HG03025 (cell line): Measurements from ENCODE around the gene UROC1.

Experiments
- ATAC-seq: cut with Tn5 transposase; IDR thresholded peaks from one replicate; pipeline ENCODE4 v1.9.1; 2021; ENCODE audit warnings: mild to moderate bottlenecking, moderate library complexity; ENCODE audit not compliant: unreplicated experiment, low FRiP score

UROC1 gene

GRCh38 chr3:126499401-126499800 lies 18.2 kb downstream of the UROC1 start:
- no peak for ATAC-seq

DNA sequence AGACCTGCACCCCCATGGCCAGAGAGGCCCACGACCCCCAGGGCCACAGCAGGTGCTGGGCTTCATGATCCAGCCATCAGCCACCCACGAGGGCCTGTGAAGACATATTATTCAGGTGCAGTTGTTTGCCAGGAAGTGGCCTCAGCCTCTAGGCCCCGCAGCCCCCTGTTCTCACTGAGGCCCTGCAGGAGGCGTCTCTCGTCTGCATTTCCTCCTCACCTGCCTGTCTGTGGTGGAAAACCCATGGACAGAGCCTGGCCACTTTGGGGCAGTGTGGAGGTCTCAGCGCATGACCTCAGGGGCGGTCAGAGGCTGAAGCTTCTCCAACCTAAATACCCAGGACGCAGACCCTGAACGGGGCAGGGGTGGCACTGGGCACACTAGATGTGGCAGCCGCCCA lies 18.6 kb downstream of the UROC1 start:
- ATAC-seq = no peak

DNA sequence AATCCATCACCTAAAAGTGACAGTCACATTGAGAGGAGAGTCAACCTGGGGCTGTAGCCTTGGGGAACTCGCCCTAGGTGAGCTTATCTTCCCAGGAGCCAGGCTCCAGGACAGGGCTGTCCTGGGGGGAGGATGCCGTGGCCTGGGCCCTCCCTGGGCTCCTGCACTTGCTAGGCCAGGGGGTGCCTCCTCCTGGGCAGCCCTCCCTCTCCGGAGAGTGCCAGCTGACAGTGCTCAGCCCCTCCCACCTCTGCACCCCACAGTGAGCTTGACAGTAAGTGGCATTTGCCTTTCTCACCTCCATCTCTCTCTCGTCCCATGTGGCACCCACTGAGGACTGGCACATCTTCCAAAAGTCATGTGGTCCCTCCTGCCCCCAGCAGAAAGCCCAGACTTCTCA lies 19.1 kb downstream of the UROC1 start:
- ATAC-seq = no peak

DNA sequence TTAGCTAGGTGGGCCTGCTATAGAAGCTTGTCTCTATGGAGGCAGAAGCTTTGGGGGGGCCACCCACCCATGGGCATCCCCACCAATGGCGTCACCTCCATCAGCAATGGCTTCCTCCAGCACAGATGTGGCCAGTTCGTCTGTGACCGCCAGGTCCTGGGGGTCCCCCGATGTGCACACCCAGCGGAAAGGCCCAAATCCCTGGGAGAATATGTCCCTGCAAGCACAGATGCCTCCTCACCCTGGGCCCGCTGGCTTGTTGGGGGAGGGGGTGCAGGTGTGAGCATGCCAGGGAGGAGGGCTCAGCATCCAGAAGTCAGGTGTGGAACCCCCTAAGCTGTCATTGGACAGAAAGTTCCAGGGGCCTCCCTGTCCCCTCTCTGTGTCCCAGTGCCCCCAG lies 19.6 kb downstream of the UROC1 start:
- no peak for ATAC-seq

GRCh38 chr3:126496894-126497850 lies 20.4 kb downstream of the UROC1 start:
- no peak for ATAC-seq

DNA sequence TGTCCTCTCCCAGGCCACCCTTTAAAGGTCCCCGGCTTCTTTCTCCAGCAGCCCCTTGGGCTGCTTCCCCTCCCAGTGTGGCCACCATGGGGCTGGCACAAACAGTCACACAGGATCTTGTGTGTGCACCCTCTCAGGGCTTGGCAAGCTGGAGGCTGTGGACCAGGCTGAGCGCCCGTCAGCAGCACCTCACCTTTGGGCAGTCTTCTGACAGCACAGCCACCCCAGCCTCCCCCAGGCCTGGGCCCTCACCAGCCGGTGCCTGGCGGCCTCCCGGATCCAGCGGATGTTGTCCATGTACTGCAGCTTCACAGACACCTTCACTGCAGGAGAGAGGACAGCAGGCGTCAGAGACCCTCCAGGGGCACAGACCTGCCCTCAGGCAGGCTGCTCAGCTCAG lies 21.8 kb downstream of the UROC1 start:
- ATAC-seq = no peak

- ATAC-seq = no peak
Measured at GRCh38 chr3:126494970-126495230, 22.7 kb downstream of the UROC1 start.

DNA sequence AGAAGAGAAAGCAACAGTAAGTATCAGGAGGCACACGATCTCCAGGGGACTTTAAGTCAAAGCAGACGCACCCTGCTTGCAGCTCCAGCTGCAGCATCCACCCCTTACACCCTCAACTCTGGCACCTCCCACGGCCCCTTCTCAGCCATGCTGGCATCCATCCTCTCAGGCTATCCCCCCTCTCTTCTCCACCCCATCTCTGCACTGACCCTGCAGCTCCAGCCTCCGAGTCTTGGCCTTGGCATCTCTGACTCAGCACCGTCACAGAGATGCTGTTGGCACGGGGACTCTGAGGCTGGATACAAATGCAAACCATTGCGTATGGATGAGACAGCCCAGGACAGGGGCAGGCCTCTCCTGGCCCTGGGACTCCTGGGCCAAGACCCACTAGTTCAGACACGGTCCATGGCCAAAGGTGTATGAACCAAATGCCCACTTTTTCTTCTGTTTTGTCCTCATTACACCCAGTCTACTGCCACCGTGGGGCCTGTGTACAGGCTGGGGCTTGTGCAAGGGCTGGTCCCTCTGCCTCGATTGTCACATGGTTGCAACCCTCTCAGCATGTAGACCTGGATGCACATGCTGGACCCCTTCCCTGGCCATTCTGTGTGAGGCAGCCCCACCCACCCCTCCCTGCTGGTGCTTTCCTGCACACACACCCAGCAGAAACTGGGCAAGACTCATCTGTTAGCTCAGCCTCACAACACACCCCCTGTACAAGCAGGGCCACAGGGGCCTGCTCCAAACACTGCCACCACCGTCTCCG lies 23.2 kb downstream of the UROC1 start:
- ATAC-seq = no peak

- no peak for ATAC-seq
Measured at GRCh38 chr3:126493739-126494138, 23.8 kb downstream of the UROC1 start.

GRCh38 chr3:126493051-126493450 lies 24.5 kb downstream of the UROC1 start:
- ATAC-seq = no peak

GRCh38 chr3:126491221-126492013 lies 26.2 kb downstream of the UROC1 start:
- no peak for ATAC-seq

DNA sequence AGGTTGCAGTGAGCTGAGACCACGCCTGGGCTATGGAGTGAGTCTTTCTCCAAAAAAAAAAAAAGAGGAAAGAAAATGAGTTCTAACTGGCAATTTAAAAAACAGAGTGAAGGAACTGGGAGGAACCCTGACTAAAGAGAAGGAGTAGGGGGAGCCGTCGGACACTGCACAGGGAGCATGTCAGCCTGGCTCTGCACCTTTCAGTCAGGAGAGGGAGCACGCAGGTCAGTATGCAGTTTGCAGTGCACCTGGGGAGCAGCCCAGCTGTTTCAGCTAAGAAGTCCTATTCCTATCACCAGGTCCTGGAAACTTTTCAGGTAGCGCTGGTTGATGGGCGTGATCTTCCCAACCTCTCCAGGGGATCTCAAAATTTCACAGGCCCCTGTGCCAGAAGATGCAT lies 27.0 kb downstream of the UROC1 start:
- ATAC-seq = no peak

DNA sequence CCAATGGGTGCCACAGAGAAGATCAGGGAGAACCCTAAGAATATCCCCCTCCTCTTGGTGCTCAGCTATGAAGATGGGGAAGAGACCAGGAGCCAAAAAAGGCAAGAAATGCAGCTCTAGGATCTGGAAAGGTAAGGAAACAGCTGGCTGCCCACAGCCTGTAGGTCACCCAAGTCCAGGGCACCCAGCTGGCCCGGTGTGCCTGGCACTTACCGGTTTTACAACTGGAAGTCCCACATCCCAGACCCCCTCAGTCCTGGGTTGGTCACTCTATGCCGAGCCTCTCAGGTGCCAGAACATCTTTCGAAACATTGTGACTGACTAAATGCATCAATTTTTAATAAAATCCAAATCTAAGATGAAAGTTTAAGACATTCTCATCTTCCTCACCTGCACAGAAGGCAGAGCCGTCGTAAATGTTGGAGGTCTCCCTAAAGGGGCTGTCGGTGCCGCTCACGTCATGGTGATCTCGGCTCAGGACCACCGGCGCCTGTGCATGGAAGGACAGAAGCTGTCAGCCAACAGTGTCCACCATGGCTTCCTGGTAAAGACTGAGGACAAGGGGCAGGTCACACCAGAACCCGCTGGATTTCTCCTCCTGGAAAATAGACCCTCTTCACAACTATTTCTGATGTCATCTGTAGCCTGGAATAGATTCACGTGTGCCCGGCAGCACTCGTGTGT lies 28.5 kb downstream of the UROC1 start:
- no peak for ATAC-seq

GRCh38 chr3:126488185-126488584 lies 29.4 kb downstream of the UROC1 start:
- ATAC-seq = no peak

DNA sequence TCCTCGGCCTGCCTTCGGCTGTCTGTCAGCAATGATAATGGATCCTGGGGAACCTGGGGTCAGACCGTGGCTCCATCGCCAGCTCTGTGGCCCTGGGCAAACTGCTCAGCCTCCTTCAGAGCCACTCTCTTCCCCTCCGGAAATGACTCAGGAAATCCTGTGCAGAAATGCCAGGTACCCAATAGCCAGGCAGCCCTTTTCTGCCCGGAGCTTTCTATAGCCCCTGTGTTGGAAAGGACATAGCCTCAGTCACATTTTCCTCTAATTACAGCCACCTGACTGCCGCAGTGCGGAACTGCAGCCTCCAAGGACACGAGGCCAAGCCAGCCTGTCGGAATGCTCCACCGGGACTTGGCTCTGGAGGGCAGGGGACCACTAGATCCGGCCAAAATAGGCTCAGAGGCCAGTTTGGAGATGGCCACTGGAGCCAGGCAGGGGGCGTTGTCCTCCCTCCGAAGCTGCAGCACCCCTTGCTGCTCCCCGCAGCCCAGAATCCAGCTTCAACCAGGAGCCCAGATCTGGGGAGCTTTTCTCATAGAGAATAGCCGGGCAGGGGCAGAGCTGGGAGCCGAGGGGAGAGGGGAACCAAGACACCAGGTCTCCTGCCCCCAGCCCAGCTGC lies 30.3 kb downstream of the UROC1 start:
- no peak for ATAC-seq

GRCh38 chr3:126486360-126486847 lies 31.2 kb downstream of the UROC1 start:
- no peak for ATAC-seq

DNA sequence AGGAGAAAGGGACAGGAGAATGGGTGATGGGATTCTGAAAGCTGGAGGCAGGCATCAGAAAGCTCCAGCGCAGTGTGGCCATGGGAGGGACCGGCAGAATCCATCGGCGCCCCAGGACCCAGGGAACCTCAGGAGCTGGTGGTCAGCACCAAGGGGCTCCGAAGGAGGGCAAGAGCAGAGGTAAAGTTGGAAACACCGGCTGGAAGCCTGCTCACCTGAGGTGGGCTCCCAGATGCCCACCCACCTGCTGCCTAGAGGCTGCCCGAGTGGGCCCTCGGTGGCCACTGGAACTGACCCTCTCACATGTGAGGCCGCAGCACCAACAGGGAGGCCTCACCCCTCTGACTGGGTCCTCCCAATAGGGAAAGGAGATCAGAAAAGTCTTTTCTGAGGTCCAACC lies 31.6 kb downstream of the UROC1 start:
- ATAC-seq = no peak

DNA sequence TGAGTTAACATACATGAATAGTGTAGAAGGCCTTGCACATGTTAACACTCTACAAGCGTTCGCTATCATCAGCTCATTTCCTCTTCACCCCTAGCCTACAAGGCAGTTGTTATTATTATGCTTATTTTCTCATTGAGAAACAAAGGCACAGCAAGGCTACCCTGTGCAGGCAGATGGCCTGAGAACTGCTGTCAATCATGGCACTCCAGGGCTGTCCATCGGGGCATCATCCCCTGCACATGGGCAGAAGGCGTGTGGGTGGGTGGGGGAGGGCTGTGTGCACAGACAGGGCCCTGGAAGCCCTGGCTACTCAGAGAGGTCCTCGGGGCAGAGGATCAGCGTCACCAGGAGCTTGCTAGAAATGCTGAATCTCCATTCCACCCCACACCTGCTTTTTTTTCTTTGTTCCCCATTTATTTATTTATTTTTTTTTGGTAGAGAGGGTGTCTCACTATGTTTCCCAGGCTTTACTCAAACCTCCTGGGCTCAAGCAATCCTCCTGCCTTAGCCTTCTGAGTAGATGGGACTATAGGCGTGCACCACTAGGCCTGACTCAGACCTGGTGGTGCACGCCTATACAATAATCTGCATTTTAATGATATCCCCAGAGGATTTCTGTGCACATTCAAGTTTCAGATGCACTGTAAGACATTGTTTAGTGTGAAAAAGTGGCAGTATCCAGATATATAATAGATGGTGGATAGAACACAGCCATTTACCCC lies 32.2 kb downstream of the UROC1 start:
- no peak for ATAC-seq

DNA sequence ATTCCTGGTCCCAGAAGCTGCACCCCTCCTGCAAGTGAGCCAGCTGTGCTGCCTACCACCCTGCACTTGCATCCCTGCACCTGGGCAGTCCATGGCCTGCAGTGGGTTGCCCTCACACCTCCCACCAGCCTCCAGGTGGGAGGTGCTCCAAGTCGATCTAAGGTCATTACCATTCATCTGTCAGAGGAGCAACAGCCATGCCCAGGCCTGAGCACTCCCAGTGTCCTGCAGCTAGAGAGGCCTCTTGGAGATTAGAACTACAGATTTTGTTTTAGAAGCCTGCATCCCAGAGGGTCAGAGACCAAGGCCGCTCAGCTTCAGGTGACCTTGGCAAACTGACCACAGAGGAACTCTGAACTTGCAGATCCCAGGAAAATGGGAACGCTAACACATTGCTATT lies 32.9 kb downstream of the UROC1 start:
- no peak for ATAC-seq
